Karpas-422 (cell line): ENCODE data around the gene F11. TPM values are rescaled to one million over a fixed set of nuclear protein-coding genes. Genes with fewer than 3 reads are reported as not detected.
"Not testable (repeated sequence)": the region's sequence is repeated elsewhere in the genome, so short reads cannot be mapped to it uniquely, and the experiment has no call there.

ENCODE experiments used
- DNase-seq: peaks from one replicate; pipeline ENCODE4 v3.0.0-alpha.2; 2015
- H2AFZ ChIP-seq: fragments of 200-600 bp; sonication (generic); 2 replicates; pipeline ENCODE4 v1.6.1; 2014; ENCODE audit warnings: antibody characterized with exemption, low read length, mixed read lengths
- H3K27ac ChIP-seq: fragments of 200-600 bp; sonication (generic); 2 replicates; pipeline ENCODE4 v1.5.1; 2014; ENCODE audit warnings: mild to moderate bottlenecking, low read length, moderate library complexity
- H3K27me3 ChIP-seq: fragments of 200-600 bp; sonication (generic); 2 replicates; pipeline ENCODE4 v1.6.1; 2014; ENCODE audit warnings: low read length, mixed read lengths
- H3K36me3 ChIP-seq: fragments of 200-600 bp; sonication (generic); 2 replicates; pipeline ENCODE4 v1.6.1; 2014; ENCODE audit warnings: low read length, mixed read lengths; ENCODE audit not compliant: insufficient read depth
- H3K4me1 ChIP-seq: fragments of 200-600 bp; sonication (generic); 2 replicates; pipeline ENCODE4 v1.6.1; 2014; ENCODE audit warnings: mild to moderate bottlenecking, low read length, mixed read lengths
- H3K4me2 ChIP-seq: fragments of 200-600 bp; sonication (generic); 2 replicates; pipeline ENCODE4 v1.6.1; 2014; ENCODE audit warnings: low read length, low read depth, mild to moderate bottlenecking; ENCODE audit not compliant: poor library complexity, severe bottlenecking
- H3K4me3 ChIP-seq: fragments of 200-600 bp; sonication (generic); 2 replicates; pipeline ENCODE4 v1.5.1; 2014; ENCODE audit warnings: mild to moderate bottlenecking, antibody characterized with exemption, low read length, mixed read lengths
- H3K79me2 ChIP-seq: fragments of 200-600 bp; sonication (generic); 2 replicates; pipeline ENCODE4 v1.6.1; 2014; ENCODE audit warnings: mild to moderate bottlenecking, low read length, mixed read lengths
- H3K9ac ChIP-seq: fragments of 200-600 bp; sonication (generic); 2 replicates; pipeline ENCODE4 v1.6.0; 2014; ENCODE audit warnings: low read length
- H3K9me2 ChIP-seq: fragments of 200-600 bp; sonication (generic), shearing (Covaris generic); replicated peaks from 2 replicates; pipeline ENCODE4 v1.6.0; 2014; ENCODE audit warnings: mild to moderate bottlenecking, low read length, moderate library complexity; ENCODE audit not compliant: insufficient read depth
- H3K9me3 ChIP-seq: fragments of 300-700, 200-600 bp; sonication (generic); 2 replicates; pipeline ENCODE4 v1.6.1; 2014; ENCODE audit warnings: low read length, mixed read lengths
- H4K20me1 ChIP-seq: fragments of 200-600 bp; sonication (generic); 2 replicates; pipeline ENCODE4 v1.6.1; 2014; ENCODE audit warnings: mild to moderate bottlenecking, antibody characterized with exemption, low read length, low read depth; ENCODE audit not compliant: insufficient read depth
- total RNA-seq: library from RNA; depleted of rRNA; stranded (reverse); fragments of >200 nt; shearing (Covaris generic); gene quantifications from 2 replicates; pipeline ENCODE4 v1.2.3, GENCODE V29; 2014; ENCODE audit warnings: low replicate concordance

The F11 gene
- total RNA-seq, 1 experiment from 2014 or later = 0.34 TPM

- not testable (repeated sequence) for H3K4me1 ChIP-seq, DNase-seq, H3K27ac ChIP-seq, H2AFZ ChIP-seq, H3K36me3 ChIP-seq, H3K9me2 ChIP-seq, H4K20me1 ChIP-seq, H3K79me2 ChIP-seq, H3K9me3 ChIP-seq, H3K27me3 ChIP-seq, H3K9ac ChIP-seq, H3K4me3 ChIP-seq, H3K4me2 ChIP-seq
Measured at GRCh38 chr4:186273392-186273789, 7.4 kb downstream of the F11 start.

DNA sequence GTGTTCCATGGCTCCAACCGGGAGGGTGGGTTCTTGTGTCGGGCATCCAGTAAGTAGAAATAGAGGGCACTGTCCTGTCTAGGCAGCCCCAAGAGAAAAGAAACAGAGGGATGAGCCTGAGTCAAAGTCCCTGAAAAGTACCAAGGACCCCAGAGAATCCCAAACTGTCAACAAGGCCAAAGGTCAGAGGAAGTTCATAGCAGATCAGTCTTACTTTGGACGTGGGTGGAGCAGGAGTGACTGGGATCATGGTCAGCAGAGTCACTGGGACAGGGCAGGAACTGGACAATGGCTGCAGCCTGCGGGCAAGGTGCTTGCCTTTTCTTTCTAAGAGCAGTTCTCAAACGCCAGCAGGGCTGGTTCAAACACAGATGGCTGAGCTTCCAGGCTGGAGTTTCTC, 17.3 kb downstream of the F11 start:
- no peak overlapping the region for H3K9ac ChIP-seq

DNA sequence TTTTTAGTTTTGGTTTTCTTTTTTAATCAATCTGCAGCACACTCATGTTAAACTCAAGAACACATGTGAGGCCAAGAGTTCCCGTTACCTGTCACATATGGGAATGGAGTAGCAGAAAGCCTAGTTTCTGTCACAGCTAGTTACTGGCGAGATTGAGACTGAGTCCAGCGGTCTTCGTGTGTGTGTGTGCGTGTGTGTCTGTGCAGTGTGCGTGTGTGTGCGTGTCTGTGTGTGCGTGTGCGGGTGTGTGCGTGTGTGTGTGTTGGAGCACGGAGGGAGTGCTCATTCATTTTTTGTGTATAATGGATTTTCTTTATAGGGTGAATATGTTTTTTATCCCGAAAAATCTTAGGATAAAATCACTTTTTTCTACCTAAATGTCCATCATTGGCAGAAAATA, 19.2 kb downstream of the F11 start:
- no peak overlapping the region for H3K27ac ChIP-seq

More for the DNA sequence above, 17.3 kb downstream of the F11 start:
- H4K20me1 ChIP-seq = no peaks in the 10 kb centered on the region
- H2AFZ ChIP-seq = no peak overlapping the region
- no peak overlapping the region for H3K4me2 ChIP-seq
- H3K27ac ChIP-seq = no peak overlapping the region
- no peaks in the 10 kb centered on the region for H3K79me2 ChIP-seq
- H3K27me3 ChIP-seq = no peaks in the 10 kb centered on the region
- H3K9me3 ChIP-seq = no peaks in the 10 kb centered on the region
- DNase-seq = no peak
- H3K4me3 ChIP-seq = no peak overlapping the region
- H3K9me2 ChIP-seq = no peaks in the 10 kb centered on the region
- no peaks in the 10 kb centered on the region for H3K36me3 ChIP-seq
- H3K4me1 ChIP-seq = no peaks in the 10 kb centered on the region

GRCh38 chr4:186286581-186286980, 20.6 kb downstream of the F11 start:
- Histone ChIP-seq H3K27ac (no peak overlapping the region), H3K4me3 (no peak overlapping the region), H3K9me3 (no peaks in the 10 kb centered on the region), H3K36me3 (no peaks in the 10 kb centered on the region), H4K20me1 (no peaks in the 10 kb centered on the region), H3K9me2 (no peaks in the 10 kb centered on the region), H3K4me1 (no peaks in the 10 kb centered on the region), H3K4me2 (no peak overlapping the region), H3K79me2 (no peaks in the 10 kb centered on the region), H3K9ac (no peak overlapping the region), H3K27me3 (no peaks in the 10 kb centered on the region), H2AFZ (no peak overlapping the region)
- no peak for DNase-seq

More for the DNA sequence above, 19.2 kb downstream of the F11 start:
- no peaks in the 10 kb centered on the region for H3K79me2 ChIP-seq
- no peak for DNase-seq
- H4K20me1 ChIP-seq = no peaks in the 10 kb centered on the region
- no peaks in the 10 kb centered on the region for H3K36me3 ChIP-seq
- no peak overlapping the region for H3K4me3 ChIP-seq
- H2AFZ ChIP-seq = no peak overlapping the region
- no peak overlapping the region for H3K9ac ChIP-seq
- no peak overlapping the region for H3K4me2 ChIP-seq
- H3K4me1 ChIP-seq = no peaks in the 10 kb centered on the region
- H3K9me2 ChIP-seq = no peaks in the 10 kb centered on the region
- no peaks in the 10 kb centered on the region for H3K27me3 ChIP-seq
- no peaks in the 10 kb centered on the region for H3K9me3 ChIP-seq

DNA sequence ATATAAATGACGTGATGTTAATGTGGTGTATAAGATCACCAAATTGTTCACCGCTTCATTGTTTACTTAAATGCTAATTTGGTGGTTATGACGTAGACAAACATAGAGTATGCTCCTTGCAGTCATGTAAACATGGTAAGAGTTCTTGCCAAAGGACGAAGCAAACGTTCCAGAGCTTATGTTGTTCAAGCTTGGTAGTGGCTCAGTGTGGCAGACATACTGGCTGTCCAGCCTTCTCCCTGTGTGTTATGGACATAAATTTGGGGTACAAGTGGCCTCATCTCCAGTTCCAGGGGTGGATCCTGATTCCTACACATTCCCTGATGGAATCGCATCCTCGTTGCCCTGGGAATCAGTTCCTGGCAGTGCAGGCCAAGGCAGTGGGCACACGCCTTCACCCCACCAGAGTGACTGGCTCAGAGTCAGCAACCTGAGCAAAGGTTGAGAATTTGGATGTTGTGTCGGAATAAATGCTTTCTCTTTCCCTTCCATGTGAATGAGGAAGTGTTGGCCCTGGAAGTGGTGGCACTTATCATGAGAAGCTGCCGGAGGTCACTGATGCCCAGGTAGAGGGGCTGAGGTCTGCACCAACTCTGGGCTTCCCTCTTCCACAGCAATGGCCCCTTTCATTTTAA, 25.4 kb downstream of the F11 start:
- no peak for DNase-seq
- H3K9ac ChIP-seq = no peak overlapping the region
- no peaks in the 10 kb centered on the region for H3K36me3 ChIP-seq

GRCh38 chr4:186294160-186294559, 28.2 kb downstream of the F11 start:
- Histone ChIP-seq H3K27me3 (no peaks in the 10 kb centered on the region), H2AFZ (no peak overlapping the region), H3K36me3 (no peaks in the 10 kb centered on the region), H3K4me1 (no peaks in the 10 kb centered on the region), H3K9me3 (no peaks in the 10 kb centered on the region), H3K4me3 (no peak overlapping the region), H3K79me2 (no peaks in the 10 kb centered on the region), H3K9ac (no peak overlapping the region), H3K27ac (no peak overlapping the region), H3K9me2 (no peaks in the 10 kb centered on the region), H3K4me2 (no peak overlapping the region), H4K20me1 (no peaks in the 10 kb centered on the region)
- no peak for DNase-seq

More for the DNA sequence above, 25.4 kb downstream of the F11 start:
- no peaks in the 10 kb centered on the region for H3K9me2 ChIP-seq
- no peak overlapping the region for H2AFZ ChIP-seq
- H3K9me3 ChIP-seq = no peaks in the 10 kb centered on the region
- no peaks in the 10 kb centered on the region for H4K20me1 ChIP-seq
- H3K4me3 ChIP-seq = no peak overlapping the region
- H3K79me2 ChIP-seq = no peaks in the 10 kb centered on the region
- no peak overlapping the region for H3K4me2 ChIP-seq
- H3K27me3 ChIP-seq = no peaks in the 10 kb centered on the region
- no peaks in the 10 kb centered on the region for H3K4me1 ChIP-seq
- H3K27ac ChIP-seq = no peak overlapping the region

DNA sequence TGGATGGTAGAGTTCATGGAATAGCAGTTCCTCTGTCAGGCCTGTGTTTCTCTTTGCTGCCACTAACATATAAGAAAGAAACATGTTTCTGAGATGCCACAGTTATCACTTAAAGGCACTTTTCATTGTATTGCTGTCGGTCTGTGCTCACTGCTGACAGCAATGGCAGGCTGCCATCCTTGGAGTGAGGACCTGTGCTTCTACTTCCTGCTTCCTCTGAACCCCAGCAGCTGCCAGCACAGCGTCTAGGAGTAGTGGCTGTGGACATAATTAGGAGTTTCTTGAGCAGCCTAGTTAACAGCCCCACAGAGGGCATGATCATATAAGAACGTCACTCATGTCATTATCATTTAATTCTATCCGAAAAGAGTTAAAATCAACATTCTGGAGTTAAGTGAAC, 30.5 kb downstream of the F11 start:
- Histone ChIP-seq H2AFZ (no peak overlapping the region), H3K9me3 (no peaks in the 10 kb centered on the region), H3K79me2 (no peaks in the 10 kb centered on the region), H3K4me2 (no peak overlapping the region), H4K20me1 (no peaks in the 10 kb centered on the region), H3K4me3 (no peak overlapping the region), H3K9ac (no peak overlapping the region), H3K4me1 (no peaks in the 10 kb centered on the region), H3K9me2 (no peaks in the 10 kb centered on the region), H3K36me3 (no peaks in the 10 kb centered on the region), H3K27ac (no peak overlapping the region), H3K27me3 (no peaks in the 10 kb centered on the region)
- no peak for DNase-seq

- no peak overlapping the region for H2AFZ ChIP-seq
- H3K9me3 ChIP-seq = no peaks in the 10 kb centered on the region
- no peaks in the 10 kb centered on the region for H3K79me2 ChIP-seq
- H4K20me1 ChIP-seq = no peaks in the 10 kb centered on the region
- no peaks in the 10 kb centered on the region for H3K27me3 ChIP-seq
- H3K4me3 ChIP-seq = no peak overlapping the region
- no peaks in the 10 kb centered on the region for H3K36me3 ChIP-seq
- H3K27ac ChIP-seq = no peak overlapping the region
- no peaks in the 10 kb centered on the region for H3K9me2 ChIP-seq
- H3K4me1 ChIP-seq = no peaks in the 10 kb centered on the region
- H3K4me2 ChIP-seq = no peak overlapping the region
- peak; percentile 74 for DNase-seq
- no peak overlapping the region for H3K9ac ChIP-seq
Measured at GRCh38 chr4:186297013-186297645, 31.1 kb downstream of the F11 start.
